AG04450 (cell line): ENCODE measurements around the gene SLC16A12. TPM values are rescaled to one million over a fixed set of nuclear protein-coding genes. Genes with fewer than 3 reads are reported as not detected.

Experiments used
- CTCF ChIA-PET: fragments of 300-600, 350-600 bp; formaldehyde crosslinking; extraction: SDS; loops from one replicate; lab custom pipeline; 2022; ENCODE audit warnings: antibody characterized with exemption, inconsistent platforms; lab: Charles Lee
- POLR2A ChIA-PET: fragments of 350-600 bp; formaldehyde crosslinking; extraction: SDS; loops from one replicate; lab custom pipeline; 2021; ENCODE audit warnings: antibody characterized with exemption, inconsistent platforms; lab: Yijun Ruan, JAX
- DNase-seq: peaks from one replicate; pipeline ENCODE4 v3.0.0-alpha.2; 2011; ENCODE audit warnings: low read depth, low spot score
- H3K27ac ChIP-seq: one replicate; pipeline ENCODE4 v1.5.1; 2012; ENCODE audit warnings: low read depth, low read length, control low read depth
- H3K27me3 ChIP-seq: one replicate; pipeline ENCODE4 v1.6.0; 2012; ENCODE audit warnings: low read length; ENCODE audit not compliant: control insufficient read depth, insufficient read depth
- H3K4me3 ChIP-seq: 2 replicates; pipeline ENCODE4 v1.5.1; 2011; ENCODE audit warnings: mild to moderate bottlenecking, low read depth, low read length, control low read depth
- H3K9me3 ChIP-seq: 2 replicates; pipeline ENCODE4 v1.5.1; 2012; ENCODE audit warnings: low read length; ENCODE audit not compliant: control insufficient read depth, insufficient read depth
- CTCF ChIP-seq: IDR thresholded peaks from 2 replicates; pipeline ENCODE4 v1.5.1; 2011; ENCODE audit warnings: low read depth, low read length, control low read depth, inconsistent platforms
- polyA plus RNA-seq: library from polyadenylated mRNA; depleted of rRNA; stranded (reverse); fragments of >200 nt; gene quantifications from 2 replicates; pipeline ENCODE4 v1.2.3, GENCODE V29; 2011

The SLC16A12 gene
- polyA plus RNA-seq, 1 experiment: 1.5 TPM

- TF ChIP-seq CTCF: no peak
- Histone ChIP-seq H3K4me3 (no peak overlapping the region), H3K9me3 (no peaks in the 10 kb centered on the region), H3K27ac (no peak overlapping the region), H3K27me3 (no peaks in the 10 kb centered on the region)
- no peak for DNase-seq
- POLR2A ChIA-PET: no interaction called here
- CTCF ChIA-PET: interaction anchor here (3.0 to 3.1 kb wide), 2 partner anchors 21 to 173 kb away, joined by 13 to 17 read pairs; no protein-coding TSS in a partner anchor
Observed at GRCh38 chr10:89390476-89391225, 144.7 kb downstream of the SLC16A12 start.

- ChIA-PET POLR2A (no interaction called here), CTCF (interaction anchor here (0.6 to 3.0 kb wide), 5 partner anchors 20 to 449 kb away, joined by 3 to 16 read pairs (median 3); no protein-coding TSS in a partner anchor)
- Histone ChIP-seq H3K27ac (no peak overlapping the region), H3K9me3 (no peaks in the 10 kb centered on the region), H3K4me3 (no peak overlapping the region), H3K27me3 (no peaks in the 10 kb centered on the region)
- TF ChIP-seq CTCF: peak; percentile 52
- DNase-seq: no peak
Observed at GRCh38 chr10:89389254-89389653, 146.1 kb downstream of the SLC16A12 start.

- H3K9me3 ChIP-seq: no peaks in the 10 kb centered on the region
- no peaks in the 10 kb centered on the region for H3K27me3 ChIP-seq
- no peak for DNase-seq
- POLR2A ChIA-PET: no interaction called here
- no peak overlapping the region for H3K27ac ChIP-seq
- no peak overlapping the region for H3K4me3 ChIP-seq
- CTCF ChIA-PET: interaction anchor here (0.6 to 3.0 kb wide), 4 partner anchors 19 to 449 kb away, joined by 3 to 16 read pairs (median 8); no protein-coding TSS in a partner anchor
- no peak for TF ChIP-seq CTCF
Observed at GRCh38 chr10:89388806-89389205, 146.6 kb downstream of the SLC16A12 start.

GRCh38 chr10:89384474-89385340 lies 150.7 kb downstream of the SLC16A12 start:
- DNase-seq: no peak
- no peaks in the 10 kb centered on the region for H3K9me3 ChIP-seq
- ChIA-PET POLR2A (no interaction called here), CTCF (interaction anchor here (0.7 to 1.5 kb wide), 4 partner anchors 15 to 167 kb away, joined by 3 to 5 read pairs (median 3); no protein-coding TSS in a partner anchor)
- TF ChIP-seq CTCF: no peak
- H3K27ac ChIP-seq: no peak overlapping the region
- no peaks in the 10 kb centered on the region for H3K27me3 ChIP-seq
- no peak overlapping the region for H3K4me3 ChIP-seq

- ChIA-PET POLR2A (no interaction called here), CTCF (no interaction called here)
- Histone ChIP-seq H3K27me3 (no peaks in the 10 kb centered on the region), H3K27ac (no peak overlapping the region), H3K4me3 (no peak overlapping the region), H3K9me3 (no peaks in the 10 kb centered on the region)
- DNase-seq: no peak
- TF ChIP-seq CTCF: no peak
Observed at GRCh38 chr10:89382757-89383156, 152.6 kb downstream of the SLC16A12 start.
